ENCODE measurements around the gene TRAPPC5. TPM values are rescaled to one million over a fixed set of nuclear protein-coding genes. Genes with fewer than 3 reads are reported as not detected.

Gene TRAPPC5
- total and polyA plus RNA-seq, 2 experiments from 2014 or later, result 78.3 to 252 TPM

GRCh38 chr19:7734220-7735203 is 53.9 kb downstream of the TRAPPC5 start (continued):
- TF ChIP-seq ZNF462 (CRISPR knock-in tag; IDR thresholded peaks at IDR 0.05) (no peak), ZNF331 (CRISPR knock-in tag; IDR thresholded peaks at IDR 0.05; ENCODE audit: low read depth) (no peak), POLR2AphosphoS5 (IDR thresholded peaks at IDR 0.05; ENCODE audit: low read depth) (no peak), CREB1 (CRISPR knock-in tag; IDR thresholded peaks at IDR 0.05; ENCODE audit: low read depth) (no peak), ETS1 (IDR thresholded peaks at IDR 0.05) (no peak), NANOG (IDR thresholded peaks at IDR 0.05; ENCODE audit: borderline replicate concordance) (no peak), REST (IDR thresholded peaks at IDR 0.05; ENCODE audit: unreplicated experiment) (no peak), EZH2 (IDR thresholded peaks at IDR 0.05; ENCODE audit: low read depth, unreplicated experiment) (no peak), STAT1 (IDR thresholded peaks at IDR 0.05; ENCODE audit: unreplicated experiment) (no peak)
